GM12801 (cell line): Measurements from ENCODE around the gene NPPB.

Experiments
- TF ChIP-seq, protein P1 (sequence below): IDR thresholded peaks from one replicate; pipeline ENCODE4 v1.5.1; 2011; ENCODE audit warnings: control low read depth; ENCODE audit not compliant: insufficient read length; ENCODE audit errors: extremely low read depth

The NPPB gene

DNA sequence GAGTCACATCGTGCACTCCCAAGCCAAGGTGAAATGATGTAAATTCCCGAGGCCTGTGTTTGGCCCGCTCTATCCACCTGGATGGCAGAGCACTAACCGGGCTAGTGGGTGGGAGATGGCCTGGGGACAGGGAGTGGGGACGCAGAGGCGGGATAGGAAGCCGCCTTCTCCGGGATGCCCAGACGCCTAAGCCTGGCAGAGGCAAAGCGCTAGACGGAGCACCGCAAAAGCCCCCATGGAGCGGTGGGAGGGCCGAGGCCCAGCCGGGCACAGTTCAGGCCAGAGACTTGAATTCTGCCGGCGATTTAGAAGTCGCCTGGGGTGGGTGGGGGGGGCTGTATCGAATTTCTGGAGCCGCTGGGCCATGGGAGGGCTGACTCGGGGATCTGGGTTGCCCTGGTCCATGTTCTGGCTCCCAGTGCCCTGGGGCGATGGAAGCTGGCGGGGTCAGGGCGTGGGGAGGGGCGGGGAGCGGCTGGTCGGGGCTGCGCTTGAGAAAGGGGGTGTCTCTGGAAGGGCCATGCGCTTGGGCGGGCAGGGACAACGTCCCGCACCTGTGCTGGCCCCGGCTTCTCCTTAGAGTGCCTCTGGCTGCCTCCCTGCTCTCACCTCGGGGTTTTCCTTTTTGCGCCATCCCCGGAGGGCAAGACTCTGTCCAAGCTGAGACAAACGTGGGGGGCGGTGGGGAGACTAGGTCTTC lies 39.5 kb upstream of the NPPB start:
- TF ChIP-seq, protein P1, sequence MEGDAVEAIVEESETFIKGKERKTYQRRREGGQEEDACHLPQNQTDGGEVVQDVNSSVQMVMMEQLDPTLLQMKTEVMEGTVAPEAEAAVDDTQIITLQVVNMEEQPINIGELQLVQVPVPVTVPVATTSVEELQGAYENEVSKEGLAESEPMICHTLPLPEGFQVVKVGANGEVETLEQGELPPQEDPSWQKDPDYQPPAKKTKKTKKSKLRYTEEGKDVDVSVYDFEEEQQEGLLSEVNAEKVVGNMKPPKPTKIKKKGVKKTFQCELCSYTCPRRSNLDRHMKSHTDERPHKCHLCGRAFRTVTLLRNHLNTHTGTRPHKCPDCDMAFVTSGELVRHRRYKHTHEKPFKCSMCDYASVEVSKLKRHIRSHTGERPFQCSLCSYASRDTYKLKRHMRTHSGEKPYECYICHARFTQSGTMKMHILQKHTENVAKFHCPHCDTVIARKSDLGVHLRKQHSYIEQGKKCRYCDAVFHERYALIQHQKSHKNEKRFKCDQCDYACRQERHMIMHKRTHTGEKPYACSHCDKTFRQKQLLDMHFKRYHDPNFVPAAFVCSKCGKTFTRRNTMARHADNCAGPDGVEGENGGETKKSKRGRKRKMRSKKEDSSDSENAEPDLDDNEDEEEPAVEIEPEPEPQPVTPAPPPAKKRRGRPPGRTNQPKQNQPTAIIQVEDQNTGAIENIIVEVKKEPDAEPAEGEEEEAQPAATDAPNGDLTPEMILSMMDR: no peak

GRCh38 chr1:11893907-11894251 lies 35.1 kb upstream of the NPPB start:
- TF ChIP-seq, protein P1: peak; percentile 64

GRCh38 chr1:11891433-11892186 lies 32.9 kb upstream of the NPPB start:
- TF ChIP-seq, protein P1: no peak

DNA sequence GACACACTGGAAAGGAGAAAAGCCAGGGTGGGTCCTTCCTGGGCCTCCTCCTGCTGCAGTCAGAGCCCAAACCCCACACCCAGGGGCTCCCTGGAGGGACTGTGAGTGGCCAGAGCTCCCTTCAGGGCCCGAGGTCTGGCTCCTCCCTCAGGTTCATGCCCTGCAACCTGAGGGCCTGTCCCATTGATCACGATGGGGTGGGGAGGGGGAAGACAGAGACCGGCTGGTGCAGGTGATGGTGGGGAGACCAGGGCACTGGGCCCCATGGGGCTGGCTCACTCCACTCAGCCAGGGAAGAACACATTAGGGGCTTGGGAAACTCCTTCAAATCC lies 30.1 kb upstream of the NPPB start:
- TF ChIP-seq, protein P1: no peak

DNA sequence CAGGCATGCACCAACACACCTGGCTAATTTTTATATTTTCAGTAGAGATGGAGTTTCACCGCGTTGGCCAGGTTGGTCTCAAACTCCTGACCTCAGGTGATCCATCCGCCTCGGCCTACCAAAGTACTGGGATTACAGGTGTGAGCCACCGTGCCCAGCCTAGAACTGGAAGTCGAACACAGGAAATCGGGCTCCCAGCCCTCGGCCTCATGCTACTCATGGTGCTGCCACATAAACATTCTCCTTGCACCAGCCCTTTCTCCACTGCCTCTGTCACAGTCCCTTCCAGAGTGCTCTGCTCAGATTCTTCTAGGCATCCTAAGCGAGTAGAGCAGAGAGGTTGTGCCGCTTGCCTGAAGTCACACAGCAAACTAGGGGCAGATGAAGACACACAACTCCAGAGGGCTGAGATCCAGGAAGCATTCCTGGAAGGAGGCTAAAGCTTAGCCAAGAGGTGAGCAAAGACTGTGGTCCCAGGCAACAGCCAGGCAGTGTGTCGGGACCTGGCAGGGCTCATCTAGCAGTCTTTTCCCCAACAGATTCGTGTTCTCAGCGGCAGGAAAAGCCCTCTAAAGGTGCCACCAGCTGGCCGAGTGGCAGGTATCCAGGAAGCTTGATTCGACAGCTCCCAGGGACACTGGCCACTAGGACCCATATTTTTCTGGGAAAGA lies 29.6 kb upstream of the NPPB start:
- TF ChIP-seq, protein P1: no peak

DNA sequence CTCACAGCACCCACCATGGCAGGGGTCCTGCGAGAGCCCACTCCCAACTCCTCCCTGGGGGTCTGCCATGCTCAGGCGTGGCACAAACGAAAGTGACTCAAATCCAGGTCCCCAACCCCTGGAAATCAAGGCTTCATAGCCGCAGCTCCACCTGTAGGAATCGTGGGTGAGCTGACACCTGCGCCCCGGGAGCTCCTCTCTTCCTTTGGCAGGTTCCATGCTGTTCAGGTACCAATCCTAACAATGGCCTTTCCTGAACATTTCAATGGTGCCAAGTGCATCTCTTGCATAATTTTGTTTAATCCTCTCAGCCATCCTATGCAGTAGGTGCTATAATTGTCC lies 28.9 kb upstream of the NPPB start:
- TF ChIP-seq, protein P1: no peak

DNA sequence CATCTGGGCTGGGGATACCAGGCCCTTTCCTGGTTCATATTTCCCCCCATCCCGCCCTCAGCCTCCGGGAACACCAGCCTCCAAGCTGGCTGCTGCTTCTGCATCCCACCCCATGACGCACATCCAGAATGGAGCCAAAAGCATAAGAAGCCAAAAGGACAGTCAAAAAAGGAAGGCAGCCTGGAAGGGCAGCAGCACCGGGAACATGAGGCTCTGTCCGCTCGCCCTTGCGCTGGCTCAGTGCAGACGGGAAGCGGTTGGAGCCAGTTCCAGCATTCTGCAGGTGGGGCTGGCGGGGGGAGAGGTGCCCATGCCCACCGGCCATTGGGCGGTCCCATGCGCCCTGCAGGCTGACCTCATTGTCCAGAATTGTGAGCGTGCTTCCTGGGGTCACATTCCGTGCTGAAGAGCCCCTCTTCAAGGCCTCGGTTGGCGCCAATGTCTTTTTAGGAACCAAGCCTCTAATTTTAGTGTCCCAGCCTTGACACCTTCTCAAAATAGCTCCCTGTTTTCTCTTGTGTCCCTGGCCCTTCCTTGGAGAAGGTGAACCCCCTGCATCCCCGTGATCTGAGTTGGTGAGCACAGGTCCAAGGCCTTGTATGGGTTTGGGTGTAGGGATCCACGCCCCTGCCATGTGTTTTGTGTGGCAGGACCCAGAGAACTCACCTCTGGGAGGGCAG lies 28.4 kb upstream of the NPPB start:
- TF ChIP-seq, protein P1: no peak
